Fibroblast of peridontal ligament (primary cell): ENCODE results near the gene DUSP18.
"Not testable (repeated sequence)": the region's sequence is repeated elsewhere in the genome, so short reads cannot be mapped to it uniquely, and the experiment has no call there.

Source experiments
- DNase-seq: peaks from one replicate; pipeline ENCODE4 v3.0.0-alpha.2; 2010; ENCODE audit errors: extremely low read depth

The DUSP18 gene

DNA sequence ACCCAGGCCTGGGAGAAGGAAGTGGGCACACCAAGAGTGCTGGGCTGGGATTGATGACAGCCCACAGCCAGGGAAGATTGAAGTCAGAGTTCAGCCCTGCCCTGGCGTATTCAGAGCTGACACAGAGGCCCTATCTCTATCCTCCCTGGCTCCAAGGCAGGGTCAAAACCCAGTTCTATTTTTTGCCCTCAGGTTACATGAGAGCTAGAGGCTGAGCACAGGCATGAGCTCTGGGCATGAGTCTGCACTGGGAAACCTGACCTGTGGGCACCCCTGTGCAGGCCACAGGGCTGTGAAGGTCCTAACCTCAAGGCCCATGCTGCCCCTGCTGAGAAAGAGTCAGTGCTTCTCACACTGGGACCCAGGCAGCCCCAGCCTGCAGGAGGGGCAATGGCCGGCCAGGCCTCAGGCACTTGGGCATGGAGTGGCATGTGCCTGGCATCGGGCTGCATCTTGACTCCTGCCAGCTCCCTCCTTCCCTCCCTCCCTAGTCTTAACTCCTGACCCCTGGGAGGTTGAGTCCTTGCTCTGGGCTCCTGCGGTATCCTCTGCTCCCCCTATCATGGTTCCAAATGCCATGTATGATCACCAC, 26.7 kb downstream of the DUSP18 start:
- no peak for DNase-seq

DNA sequence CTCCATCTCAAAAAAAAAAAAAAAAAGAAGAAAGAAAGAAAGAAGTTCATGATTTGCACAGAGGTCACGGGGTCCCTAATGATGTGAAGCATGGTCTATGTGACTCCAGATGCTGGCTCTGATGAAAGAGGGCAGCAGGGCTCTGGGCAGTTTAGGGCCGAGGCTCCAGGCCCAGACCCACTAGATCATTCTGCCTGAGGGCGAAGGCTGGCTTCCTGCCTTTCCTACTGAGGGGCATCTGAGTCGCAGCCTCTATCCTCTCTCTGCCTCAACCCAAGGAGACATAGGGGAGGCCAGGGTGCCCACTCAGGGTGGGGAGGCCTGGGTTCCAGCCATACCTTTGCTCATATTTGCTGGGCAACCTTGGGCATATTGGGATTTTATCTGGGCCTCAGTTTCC, 27.3 kb downstream of the DUSP18 start:
- no peak for DNase-seq

DNA sequence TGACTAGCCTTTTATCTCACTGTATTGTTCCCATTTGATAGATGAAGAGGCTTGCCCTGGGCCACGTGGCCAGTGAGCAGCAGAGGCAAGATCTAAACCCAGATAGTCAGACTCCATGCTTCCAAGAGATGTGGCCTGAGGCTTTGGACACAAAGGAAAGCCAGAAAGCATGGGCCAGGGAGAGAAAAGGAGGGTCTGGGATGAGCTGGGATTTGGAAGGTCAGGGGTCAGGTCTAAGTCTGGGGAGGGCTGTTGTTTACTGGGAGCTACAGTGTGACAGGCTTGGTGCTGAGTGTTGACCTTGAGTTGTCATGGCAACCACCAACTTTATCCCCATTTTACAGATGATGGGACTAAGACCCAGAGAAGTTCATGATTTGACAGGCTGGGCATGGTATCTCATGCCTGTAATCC, 30.0 kb downstream of the DUSP18 start:
- peak; percentile 19 for DNase-seq

DNA sequence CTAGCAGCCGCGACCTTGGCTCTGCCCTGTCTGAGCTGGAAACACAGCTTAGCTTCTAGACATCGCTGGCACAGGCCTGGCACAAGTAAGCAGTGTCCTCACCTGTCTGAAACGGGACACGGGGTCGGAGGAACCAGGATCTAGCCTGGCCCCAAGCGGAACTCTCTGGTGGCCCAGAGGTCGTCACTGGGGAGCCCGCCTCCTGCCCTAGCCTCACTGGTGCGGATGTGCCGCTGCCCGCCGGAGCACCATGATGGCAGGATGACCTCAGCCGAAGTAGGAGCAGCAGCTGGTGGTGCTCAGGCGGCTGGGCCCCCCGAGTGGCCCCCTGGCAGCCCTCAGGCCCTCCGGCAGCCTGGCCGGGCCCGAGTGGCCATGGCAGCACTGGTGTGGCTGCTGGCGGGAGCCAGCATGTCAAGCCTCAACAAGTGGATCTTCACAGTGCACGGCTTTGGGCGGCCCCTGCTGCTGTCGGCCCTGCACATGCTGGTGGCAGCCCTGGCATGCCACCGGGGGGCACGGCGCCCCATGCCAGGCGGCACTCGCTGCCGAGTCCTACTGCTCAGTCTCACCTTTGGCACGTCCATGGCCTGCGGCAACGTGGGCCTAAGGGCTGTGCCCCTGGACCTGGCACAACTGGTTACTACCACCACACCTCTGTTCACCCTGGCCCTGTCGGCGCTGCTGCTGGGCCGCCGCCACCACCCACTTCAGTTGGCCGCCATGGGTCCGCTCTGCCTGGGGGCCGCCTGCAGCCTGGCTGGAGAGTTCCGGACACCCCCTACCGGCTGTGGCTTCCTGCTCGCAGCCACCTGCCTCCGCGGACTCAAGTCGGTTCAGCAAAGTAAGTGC, 31.2 kb downstream of the DUSP18 start:
- no peak for DNase-seq

DNA sequence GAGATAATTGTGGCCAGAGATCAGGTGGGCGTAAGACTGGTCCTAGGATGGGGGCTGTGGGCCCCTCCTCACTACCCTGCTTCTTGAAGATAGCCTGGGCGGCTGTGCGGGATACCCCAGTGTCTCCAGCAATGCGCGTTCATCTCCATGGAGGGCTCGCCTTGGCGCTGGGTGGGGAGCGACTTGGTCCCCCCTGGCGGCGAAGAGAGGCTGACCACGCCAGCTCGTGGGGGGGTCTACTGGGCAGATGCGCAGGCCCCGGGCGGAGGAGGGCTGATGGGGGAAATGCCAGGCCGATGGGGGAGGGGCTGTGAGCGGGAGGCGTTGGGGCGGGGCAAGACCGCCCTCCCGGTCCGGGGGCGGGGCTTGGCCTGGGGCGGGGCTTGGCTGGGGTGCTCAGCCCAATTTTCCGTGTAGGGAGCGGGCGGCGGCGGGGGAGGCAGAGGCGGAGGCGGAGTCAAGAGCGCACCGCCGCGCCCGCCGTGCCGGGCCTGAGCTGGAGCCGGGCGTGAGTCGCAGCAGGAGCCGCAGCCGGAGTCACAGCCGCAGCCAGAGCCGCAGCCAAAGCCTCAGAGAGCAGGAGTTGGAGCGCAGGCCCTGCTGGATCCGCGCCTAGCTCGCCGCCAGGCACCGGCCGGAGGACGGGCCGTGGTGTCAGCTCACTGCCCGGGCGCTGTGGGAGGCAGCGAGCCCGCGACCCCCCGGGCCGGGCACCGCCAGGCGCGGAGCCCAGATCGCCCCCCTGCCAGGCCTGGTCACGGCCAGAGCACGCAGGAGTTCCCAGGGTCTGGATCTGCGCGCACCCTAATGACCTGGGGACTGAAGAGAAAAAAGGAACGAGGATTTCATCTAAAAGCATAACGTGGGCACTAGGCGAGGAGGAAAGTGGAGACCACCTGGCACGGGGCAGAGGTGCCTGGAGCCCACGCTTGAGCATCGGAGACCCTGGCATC, 32.1 kb downstream of the DUSP18 start, which contains the start of gene SLC35E4:
Gene SLC35E4, plus strand, starts transcription at position 509 of the 953 bp plus-strand sequence. CDS start 670 bp downstream, outside the sequence.
- DNase-seq = peak; percentile 81

DNA sequence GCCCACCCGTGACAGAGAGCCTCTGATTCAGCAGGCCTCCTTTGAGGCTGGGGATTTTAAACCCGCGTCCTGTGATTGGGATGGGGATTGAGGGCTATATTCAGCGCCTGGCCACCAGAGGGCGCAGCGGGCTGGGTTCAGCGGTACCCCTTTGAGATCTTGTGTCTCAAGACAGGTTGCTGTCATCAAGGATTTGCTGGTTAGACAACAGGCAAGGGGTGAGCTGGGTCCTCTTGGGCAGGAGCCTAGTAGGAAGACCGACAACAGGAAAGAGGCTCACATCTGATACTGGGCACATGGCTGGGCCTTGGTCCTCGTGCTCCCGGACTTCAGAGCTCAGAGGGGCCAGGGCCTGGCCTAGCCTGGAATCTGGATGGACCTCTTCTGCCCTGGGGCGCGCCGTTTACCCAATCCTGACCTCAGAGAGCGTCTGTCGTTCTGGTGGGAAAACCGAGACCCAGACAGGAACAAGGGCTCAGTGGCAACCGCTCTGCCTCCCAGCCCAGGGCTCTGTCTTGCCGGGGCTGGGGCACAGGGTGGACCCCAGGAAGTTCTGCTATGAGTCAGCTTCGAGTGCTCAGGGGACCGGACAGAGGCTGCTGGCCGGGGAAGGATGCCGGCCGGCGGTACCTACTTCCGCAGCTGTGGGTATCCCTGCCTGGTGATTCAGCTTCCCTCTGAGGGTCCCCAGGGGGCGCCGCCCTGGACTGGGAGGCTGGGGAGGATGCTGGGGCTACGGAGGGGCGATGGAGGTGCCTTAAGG, 33.0 kb downstream of the DUSP18 start:
- peak; percentile 88 for DNase-seq

DNA sequence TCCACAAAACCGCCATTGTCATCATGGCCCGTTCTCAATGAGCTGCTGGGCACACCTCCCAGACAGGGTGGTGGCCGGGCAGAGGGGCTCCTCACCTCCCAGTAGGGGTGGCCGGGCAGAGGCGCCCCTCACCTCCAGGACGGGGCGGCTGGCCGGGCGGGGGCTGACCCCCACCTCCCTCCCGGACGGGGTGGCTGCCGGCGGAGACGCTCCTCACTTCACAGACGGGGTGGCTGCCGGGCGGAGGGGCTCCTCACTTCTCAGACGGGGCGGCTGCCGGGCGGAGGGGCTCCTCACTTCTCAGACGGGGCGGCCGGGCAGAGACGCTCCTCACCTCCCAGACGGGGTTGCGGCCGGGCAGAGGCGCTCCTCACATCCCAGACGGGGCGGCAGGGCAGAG, 36.2 kb downstream of the DUSP18 start:
- not testable (repeated sequence) for DNase-seq

DNA sequence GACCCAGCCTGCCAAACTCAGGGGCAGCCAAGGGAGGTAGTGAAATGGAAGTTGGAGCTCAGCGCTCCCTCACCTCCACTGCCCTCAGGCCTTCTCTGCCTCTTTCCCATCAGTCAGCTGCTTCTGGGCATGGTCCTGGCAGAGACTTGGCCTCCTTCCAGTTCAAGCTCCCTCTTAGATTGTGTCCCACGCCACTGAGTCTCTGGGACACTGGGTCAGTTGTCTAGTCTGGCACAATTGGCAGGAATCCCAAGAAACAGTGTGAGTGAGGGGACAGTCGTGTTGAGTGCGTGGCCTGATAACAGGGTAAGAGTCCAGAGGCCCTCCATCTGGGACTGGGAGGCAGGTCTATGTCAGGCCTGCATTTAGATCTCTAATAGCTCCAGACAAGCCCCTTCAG, 39.2 kb downstream of the DUSP18 start:
- DNase-seq = no peak

DNA sequence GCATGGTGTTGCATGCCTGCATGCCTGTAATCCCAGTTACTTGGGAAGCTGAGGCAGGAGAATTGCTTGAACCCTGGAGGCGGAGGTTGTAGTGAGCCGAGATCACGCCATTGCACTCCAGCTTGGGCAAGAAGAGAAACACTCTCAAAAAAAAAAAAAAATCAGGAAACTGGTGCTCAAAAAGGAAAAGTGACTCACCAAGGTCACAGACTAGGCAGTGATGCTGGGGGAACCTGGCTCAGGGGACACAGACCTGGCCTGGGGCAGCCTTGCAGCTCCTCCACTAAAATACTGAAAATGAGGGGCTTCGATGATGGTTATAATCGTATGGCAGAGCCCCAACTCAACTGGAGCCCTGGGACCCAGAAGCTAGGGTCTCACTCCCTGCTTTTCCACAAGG, 40.2 kb downstream of the DUSP18 start:
- no peak for DNase-seq

DNA sequence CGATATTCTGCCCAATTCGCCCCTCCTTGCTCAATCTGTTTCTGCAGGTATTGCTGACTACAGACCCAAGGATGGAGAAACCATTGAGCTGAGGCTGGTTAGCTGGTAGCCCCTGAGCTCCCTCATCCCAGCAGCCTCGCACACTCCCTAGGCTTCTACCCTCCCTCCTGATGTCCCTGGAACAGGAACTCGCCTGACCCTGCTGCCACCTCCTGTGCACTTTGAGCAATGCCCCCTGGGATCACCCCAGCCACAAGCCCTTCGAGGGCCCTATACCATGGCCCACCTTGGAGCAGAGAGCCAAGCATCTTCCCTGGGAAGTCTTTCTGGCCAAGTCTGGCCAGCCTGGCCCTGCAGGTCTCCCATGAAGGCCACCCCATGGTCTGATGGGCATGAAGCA, 41.3 kb downstream of the DUSP18 start:
- no peak for DNase-seq

DNA sequence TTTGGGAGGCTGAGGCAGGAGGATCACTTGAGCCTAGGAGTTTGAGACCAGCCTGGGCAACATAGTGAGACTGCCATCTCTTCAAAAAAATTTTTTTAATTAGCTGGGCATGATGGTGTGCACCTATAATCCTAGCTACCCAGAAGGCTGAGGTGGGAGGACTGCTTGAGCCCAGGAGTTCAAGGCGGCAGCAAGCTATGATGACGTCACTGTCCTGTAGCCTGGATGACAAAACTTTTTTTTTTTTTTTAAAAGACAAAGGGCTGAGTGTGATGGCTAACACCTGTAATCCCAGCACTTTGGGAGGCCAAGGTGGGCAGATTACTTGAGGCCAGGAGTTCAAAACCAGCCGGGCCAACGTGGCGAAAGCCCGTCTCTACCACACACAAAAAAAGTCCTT, 47.8 kb downstream of the DUSP18 start:
- DNase-seq = not testable (repeated sequence)

DNA sequence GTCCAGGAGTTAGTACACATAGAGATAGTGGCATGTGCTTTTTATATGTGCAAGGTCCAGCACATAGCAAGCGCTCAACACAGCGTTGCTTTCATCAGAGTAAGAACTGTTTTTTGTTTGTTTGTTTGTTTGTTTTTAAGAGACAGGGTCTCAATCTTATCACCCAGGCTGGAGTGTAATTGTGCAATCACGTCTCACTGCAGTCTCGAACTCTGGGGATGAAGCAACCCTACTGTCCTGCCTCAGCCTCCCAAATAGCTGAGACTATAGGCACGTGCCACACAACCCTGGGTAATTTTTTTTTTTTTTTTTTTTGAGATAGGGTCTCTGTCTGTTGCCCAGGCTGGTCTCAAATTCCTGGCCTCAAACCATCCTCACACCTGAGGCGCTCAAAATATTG, 49.9 kb downstream of the DUSP18 start:
- DNase-seq = no peak

DNA sequence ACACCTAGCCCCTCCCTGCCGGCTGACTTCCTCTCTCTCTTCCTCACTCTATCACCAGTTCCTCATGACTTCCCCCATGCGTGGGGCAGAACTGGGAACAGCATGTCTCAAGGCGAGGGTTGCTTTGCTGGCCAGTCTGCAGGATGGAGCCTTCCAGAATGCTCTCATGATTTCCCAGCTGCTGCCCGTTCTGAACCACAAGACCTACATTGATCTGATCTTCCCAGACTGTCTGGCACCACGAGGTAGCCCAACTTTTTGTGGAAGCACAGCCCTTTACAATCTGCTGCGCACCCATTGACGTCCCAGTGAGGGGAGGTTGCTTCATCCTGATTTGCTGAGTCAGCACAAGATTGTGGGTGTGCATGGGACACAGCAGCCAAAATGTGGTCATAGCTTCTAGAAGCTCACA, 52.1 kb downstream of the DUSP18 start:
- DNase-seq = no peak

DNA sequence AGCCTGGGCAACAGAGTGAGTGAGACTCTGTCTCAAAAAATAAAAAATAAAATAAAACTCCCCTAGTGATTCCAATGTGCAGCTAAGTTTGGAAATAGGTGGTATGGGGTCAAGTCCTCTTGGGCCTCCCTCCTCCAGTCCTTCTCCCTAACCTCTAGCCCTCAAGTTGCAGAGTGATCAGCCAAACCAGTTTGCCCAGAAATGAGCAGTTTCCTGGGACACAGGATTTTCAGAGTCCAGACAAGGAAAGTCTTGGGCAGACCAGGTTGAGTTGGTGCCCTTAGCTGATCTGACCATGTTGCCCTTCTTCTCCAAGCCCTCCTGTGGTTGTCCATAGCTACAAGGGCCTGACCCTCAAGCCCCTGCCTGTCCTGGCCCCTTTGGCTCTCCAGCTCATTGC, 52.8 kb downstream of the DUSP18 start:
- DNase-seq = no peak

DNA sequence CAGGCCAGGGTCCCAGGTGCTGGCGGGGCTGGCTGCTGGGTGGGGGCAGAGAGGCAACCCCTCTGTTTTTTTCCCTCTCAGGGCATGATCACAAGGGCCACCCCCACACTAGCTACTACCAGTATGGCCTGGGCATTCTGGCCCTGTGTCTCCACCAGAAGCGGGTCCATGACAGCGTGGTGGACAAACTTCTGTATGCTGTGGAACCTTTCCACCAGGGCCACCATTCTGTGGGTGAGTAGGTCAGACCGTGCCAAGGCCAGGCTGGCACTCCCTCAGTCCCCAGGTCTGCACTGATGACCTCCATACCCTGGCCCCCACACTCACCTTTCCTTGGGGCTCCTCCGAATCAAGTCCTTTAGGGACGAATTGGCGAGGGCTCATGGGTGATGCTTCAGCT, 53.4 kb downstream of the DUSP18 start:
- DNase-seq = no peak

DNA sequence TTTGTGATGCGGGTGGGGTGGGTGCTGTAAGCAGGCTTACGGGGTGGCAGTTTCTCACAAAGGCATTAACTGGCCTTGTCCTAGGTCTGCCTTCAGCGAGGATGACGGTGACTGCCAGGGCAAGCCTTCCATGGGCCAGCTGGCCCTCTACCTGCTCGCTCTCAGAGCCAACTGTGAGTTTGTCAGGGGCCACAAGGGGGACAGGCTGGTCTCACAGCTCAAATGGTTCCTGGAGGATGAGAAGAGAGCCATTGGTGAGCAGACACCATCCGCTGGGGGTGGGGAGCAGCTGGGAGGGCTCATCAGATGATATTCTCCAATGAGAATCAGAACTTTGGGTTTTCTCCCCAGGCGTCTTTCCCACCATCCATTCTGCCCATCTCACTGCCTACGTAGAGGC, 54.9 kb downstream of the DUSP18 start:
- no peak for DNase-seq
